Testis (tissue), 2 donors: ENCODE measurements around the gene DRGX.

ENCODE experiments used
- POLR2A ChIP-seq: fragments of 450-650 bp; IDR thresholded peaks from one replicate; pipeline ENCODE4 v1.6.1; 2017; ENCODE audit warnings: antibody characterized with exemption, mild to moderate bottlenecking, moderate library complexity
- TF ChIP-seq, protein P1 (sequence below), 3 experiments: fragments of 450-650 bp in 2 of 3; fragments of 200-600 bp in 1 of 3; sonication (generic) in 1 of 3; IDR thresholded peaks; one replicate each; pipeline ENCODE4 v1.5.1; 2016 to 2019; ENCODE audit warnings: antibody characterized with exemption in 3 of 3, mild to moderate bottlenecking in 2 of 3, moderate library complexity in 1 of 3

DNA sequence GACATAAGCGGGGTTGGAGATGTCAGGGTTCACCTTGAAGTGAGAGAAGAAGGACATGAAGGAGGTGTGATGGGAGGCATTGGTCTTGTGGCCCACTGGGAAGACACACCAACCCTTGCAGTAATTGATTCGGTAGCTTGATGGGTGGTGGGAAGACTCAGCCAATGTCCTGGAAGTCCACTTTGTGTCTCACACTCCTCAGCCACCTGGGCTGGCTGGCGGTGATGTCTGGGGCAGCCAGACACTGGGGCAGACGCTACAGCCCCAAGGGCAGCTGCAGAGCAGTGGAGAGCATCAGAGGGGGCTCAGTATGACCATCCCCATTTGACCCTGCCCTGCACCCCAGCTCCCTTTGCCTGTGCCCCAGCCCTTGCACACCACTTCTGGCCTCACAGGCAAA is 16.7 kb upstream of the DRGX start:
- TF ChIP-seq, protein P1, sequence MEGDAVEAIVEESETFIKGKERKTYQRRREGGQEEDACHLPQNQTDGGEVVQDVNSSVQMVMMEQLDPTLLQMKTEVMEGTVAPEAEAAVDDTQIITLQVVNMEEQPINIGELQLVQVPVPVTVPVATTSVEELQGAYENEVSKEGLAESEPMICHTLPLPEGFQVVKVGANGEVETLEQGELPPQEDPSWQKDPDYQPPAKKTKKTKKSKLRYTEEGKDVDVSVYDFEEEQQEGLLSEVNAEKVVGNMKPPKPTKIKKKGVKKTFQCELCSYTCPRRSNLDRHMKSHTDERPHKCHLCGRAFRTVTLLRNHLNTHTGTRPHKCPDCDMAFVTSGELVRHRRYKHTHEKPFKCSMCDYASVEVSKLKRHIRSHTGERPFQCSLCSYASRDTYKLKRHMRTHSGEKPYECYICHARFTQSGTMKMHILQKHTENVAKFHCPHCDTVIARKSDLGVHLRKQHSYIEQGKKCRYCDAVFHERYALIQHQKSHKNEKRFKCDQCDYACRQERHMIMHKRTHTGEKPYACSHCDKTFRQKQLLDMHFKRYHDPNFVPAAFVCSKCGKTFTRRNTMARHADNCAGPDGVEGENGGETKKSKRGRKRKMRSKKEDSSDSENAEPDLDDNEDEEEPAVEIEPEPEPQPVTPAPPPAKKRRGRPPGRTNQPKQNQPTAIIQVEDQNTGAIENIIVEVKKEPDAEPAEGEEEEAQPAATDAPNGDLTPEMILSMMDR (IDR thresholded peaks at IDR 0.05): no peak
- TF ChIP-seq POLR2A: no peak
